Measurements from ENCODE around the gene ACOX2.

The ACOX2 gene

DNA sequence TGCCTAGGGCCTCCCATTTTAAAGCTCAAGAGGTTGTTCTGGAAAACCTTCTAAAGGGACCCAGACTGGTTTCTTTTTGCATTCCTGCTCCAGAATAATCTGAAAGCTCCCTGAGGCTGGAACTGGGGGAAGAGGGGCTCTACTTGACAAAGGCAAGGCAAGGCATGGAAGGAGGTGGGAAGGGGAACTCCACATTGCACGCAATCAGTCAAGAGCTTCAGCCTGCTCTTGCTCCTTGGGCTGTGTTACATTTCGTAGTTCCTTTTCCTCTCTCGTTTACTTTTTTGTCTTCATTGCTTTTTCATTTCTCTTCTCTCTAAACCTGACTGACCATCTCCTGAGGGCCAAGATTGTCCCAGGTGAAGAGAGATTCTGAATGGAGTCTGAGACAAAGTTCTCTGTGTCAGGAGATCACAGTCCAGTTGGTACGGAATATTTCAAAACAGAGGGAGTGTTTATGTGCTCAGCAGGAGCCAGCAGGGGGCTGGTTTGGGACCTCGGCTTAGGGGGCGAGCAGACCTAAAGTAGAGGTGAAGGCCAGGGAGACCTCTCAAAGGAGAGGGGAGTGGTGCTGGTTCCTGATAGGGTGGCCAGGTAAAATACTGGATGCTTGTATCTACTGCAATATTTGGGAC lies 51.1 kb downstream of the ACOX2 start:
- Histone ChIP-seq H3K36me3 (no peaks in the 10 kb centered on the region), H3K27me3 (no peaks in the 10 kb centered on the region), H3K9me3 (no peaks in the 10 kb centered on the region), H3K4me3 (ENCODE audit: low read depth, low read length) (no peak overlapping the region), H3K4me1 (no peaks in the 10 kb centered on the region)
- DNase-seq, result no peak
- TF ChIP-seq CTCF (IDR thresholded peaks at IDR 0.05; ENCODE audit: low read depth, low read length), result no peak

GRCh38 chr3:58484722-58485069 lies 52.3 kb downstream of the ACOX2 start:
- no peaks in the 10 kb centered on the region for H3K4me1 ChIP-seq
- no peak for DNase-seq
- no peaks in the 10 kb centered on the region for H3K36me3 ChIP-seq
- H3K4me3 ChIP-seq (ENCODE audit: low read depth, low read length), result no peak overlapping the region
- TF ChIP-seq CTCF (IDR thresholded peaks at IDR 0.05; ENCODE audit: low read depth, low read length), result no peak
- H3K27me3 ChIP-seq, result no peaks in the 10 kb centered on the region
- H3K9me3 ChIP-seq, result no peaks in the 10 kb centered on the region

GRCh38 chr3:58484045-58484721 lies 52.8 kb downstream of the ACOX2 start:
- no peak for DNase-seq
- Histone ChIP-seq H3K4me3 (ENCODE audit: low read depth, low read length) (no peak overlapping the region), H3K4me1 (no peaks in the 10 kb centered on the region), H3K9me3 (no peaks in the 10 kb centered on the region), H3K36me3 (no peaks in the 10 kb centered on the region), H3K27me3 (no peaks in the 10 kb centered on the region)
- no peak for TF ChIP-seq CTCF (IDR thresholded peaks at IDR 0.05; ENCODE audit: low read depth, low read length)

DNA sequence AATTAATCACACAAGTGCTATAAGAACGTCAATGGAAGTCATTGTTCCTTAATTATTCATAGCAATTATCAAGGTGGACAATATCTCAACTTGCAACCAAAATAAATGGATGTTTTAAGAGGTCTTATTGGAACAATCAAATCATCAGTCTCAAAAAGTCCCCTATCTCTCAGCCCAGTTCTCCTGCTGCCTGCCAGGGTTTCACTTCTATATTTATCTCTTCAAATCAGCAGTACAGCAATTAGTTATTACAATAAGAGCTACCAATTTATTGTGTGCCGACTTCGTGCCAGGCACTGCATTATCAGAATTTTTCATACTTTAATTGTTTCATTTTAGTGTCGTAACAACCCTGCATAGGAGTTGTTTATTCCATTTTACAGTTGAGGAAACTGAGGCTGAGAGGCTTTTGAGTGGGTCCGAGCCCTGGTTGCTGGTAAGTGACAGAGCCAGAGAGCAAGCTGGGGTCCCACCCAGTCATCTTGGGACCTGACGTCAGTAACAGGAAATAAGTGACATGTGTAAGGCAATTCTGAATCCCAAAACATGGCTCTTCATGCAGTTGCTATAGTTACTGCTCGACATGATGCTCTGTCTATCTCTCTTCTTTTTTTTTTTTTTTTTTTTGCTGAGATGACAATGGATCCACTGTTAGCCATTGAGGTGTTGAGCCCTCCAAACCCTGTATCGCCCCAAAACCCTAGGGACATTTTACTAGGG lies 53.9 kb downstream of the ACOX2 start:
- DNase-seq, result no peak
- Histone ChIP-seq H3K36me3 (no peaks in the 10 kb centered on the region), H3K27me3 (no peaks in the 10 kb centered on the region), H3K4me1 (no peaks in the 10 kb centered on the region), H3K4me3 (ENCODE audit: low read depth, low read length) (no peak overlapping the region), H3K9me3 (no peaks in the 10 kb centered on the region)
- no peak for TF ChIP-seq CTCF (IDR thresholded peaks at IDR 0.05; ENCODE audit: low read depth, low read length)

GRCh38 chr3:58480309-58480708 lies 56.7 kb downstream of the ACOX2 start:
- no peak for DNase-seq
- no peak for TF ChIP-seq CTCF (IDR thresholded peaks at IDR 0.05; ENCODE audit: low read depth, low read length)

GRCh38 chr3:58478781-58479180 lies 58.2 kb downstream of the ACOX2 start:
- Histone ChIP-seq H3K27me3 (no peaks in the 10 kb centered on the region), H3K4me3 (ENCODE audit: low read depth, low read length) (no peak overlapping the region), H3K36me3 (no peaks in the 10 kb centered on the region), H3K4me1 (no peaks in the 10 kb centered on the region), H3K9me3 (no peaks in the 10 kb centered on the region)
- TF ChIP-seq CTCF (IDR thresholded peaks at IDR 0.05; ENCODE audit: low read depth, low read length), result no peak
- no peak for DNase-seq

More at GRCh38 chr3:58480309-58480708, 56.7 kb downstream of the ACOX2 start:
- no peaks in the 10 kb centered on the region for H3K27me3 ChIP-seq
- H3K4me3 ChIP-seq (ENCODE audit: low read depth, low read length), result no peak overlapping the region
- no peaks in the 10 kb centered on the region for H3K4me1 ChIP-seq
- no peaks in the 10 kb centered on the region for H3K9me3 ChIP-seq
- no peaks in the 10 kb centered on the region for H3K36me3 ChIP-seq

All from BE2C (cell line).